ENCODE measurements around the gene SDHB. TPM values are rescaled to one million over a fixed set of nuclear protein-coding genes. Genes with fewer than 3 reads are reported as not detected.

Gene SDHB
- polyA plus RNA-seq, 1 donor (not counting 4 experiments of a cell fraction or from before 2014, with no cell fraction given) = 228 TPM

DNA sequence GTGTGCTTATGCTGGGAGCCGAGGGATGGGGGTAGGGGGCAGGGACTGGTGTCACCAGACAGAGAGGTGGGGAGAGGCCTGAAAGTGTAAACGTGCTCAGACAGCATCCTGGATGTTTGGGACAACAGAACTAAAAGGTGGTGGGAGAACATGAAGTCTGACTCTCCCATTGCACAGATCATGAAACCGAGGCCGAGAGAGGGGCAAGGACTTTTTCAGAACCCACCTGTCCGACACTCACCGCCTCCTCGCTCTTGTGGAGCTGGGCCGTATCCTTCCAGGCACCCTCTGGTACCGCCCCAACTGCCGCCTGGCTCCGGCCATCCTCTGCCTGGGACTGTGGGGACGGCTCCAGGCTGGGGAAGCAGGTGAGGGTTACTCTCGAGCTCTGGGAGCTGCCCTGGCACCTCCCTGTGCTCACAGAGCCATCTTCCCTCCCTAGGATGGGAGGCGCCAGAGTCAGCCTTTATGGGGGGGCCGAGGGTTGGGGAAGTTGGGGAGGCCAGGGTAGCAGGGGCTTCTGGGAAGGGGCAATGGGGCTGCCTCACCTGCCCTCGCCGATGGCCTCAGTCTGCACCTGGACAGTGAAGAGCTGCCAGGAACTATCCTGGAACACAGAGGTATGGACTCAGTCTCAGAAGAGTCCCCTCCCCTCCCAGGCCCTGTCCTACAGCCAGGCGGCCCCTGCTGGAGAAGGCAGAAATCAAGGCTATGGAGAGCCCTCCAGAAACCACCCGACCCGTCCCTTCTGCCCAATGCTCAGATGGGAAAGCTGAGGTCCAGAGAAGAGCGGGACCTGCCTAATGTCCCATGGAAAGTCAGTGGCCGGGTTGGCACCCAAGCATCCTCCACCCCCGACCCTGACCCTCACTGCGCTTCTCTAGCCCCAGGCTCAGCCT is 49.1 kb downstream of the SDHB start:
- H3K9me1 ChIP-seq (ENCODE audit: control insufficient read depth, extremely low read depth, insufficient read depth, low read length) = peaks cover 5% of the 10 kb centered on the region
- FAIRE-seq (no peak), DNase-seq (ENCODE audit: low read depth, low spot score) (no peak)
- no peak overlapping the region for H3K4me3 ChIP-seq (ENCODE audit: control insufficient read depth in 2 of 3, extremely low read depth in 1 of 3, insufficient read depth in 2 of 3, low read depth in 1 of 3, low read length in 3 of 3)
- H3K4me2 ChIP-seq (ENCODE audit: control insufficient read depth, extremely low read depth, insufficient read depth, low read depth, low read length) = no peak overlapping the region
- no peaks in the 10 kb centered on the region for H3K9me3 ChIP-seq (ENCODE audit: control insufficient read depth, low read depth, low read length)
- no peak overlapping the region for H2AFZ ChIP-seq (ENCODE audit: control insufficient read depth, low read length)
- H3K36me3 ChIP-seq (ENCODE audit: control insufficient read depth in 2 of 2, extremely low read depth in 1 of 2, insufficient read depth in 2 of 2, low read length in 2 of 2) = peaks cover 31 to 40% of the 10 kb centered on the region in 2 experiments
- H4K20me1 ChIP-seq (ENCODE audit: control insufficient read depth, extremely low read depth, insufficient read depth, low read length) = peaks cover 7% of the 10 kb centered on the region
- H3K9ac ChIP-seq (ENCODE audit: control insufficient read depth, extremely low read depth, insufficient read depth, low read length) = peak overlapping the region; percentile 61
- peaks cover 8% of the 10 kb centered on the region for H3K79me2 ChIP-seq (ENCODE audit: control insufficient read depth, insufficient read depth, low read length)
- no peaks in the 10 kb centered on the region for H3K27me3 ChIP-seq (ENCODE audit: control insufficient read depth, extremely low read depth, insufficient read depth, low read length)
- dilution Hi-C loops (cut with MboI; ENCODE audit: extremely low pct_ligation_motif_present, low sequenced_read_pairs) = no loop called here
- H3K27ac ChIP-seq (ENCODE audit: control insufficient read depth, insufficient read depth, low read length) = peak overlapping the region; percentile 75
- no peak for TF ChIP-seq EZH2 (IDR thresholded peaks at IDR 0.05; ENCODE audit: low read length)
- TF ChIP-seq, protein P1, sequence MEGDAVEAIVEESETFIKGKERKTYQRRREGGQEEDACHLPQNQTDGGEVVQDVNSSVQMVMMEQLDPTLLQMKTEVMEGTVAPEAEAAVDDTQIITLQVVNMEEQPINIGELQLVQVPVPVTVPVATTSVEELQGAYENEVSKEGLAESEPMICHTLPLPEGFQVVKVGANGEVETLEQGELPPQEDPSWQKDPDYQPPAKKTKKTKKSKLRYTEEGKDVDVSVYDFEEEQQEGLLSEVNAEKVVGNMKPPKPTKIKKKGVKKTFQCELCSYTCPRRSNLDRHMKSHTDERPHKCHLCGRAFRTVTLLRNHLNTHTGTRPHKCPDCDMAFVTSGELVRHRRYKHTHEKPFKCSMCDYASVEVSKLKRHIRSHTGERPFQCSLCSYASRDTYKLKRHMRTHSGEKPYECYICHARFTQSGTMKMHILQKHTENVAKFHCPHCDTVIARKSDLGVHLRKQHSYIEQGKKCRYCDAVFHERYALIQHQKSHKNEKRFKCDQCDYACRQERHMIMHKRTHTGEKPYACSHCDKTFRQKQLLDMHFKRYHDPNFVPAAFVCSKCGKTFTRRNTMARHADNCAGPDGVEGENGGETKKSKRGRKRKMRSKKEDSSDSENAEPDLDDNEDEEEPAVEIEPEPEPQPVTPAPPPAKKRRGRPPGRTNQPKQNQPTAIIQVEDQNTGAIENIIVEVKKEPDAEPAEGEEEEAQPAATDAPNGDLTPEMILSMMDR (optimal IDR thresholded peaks at IDR 0.05 in 1 of 3, IDR thresholded peaks at IDR 0.05 in 1 of 3, conservative IDR thresholded peaks at IDR 0.05 in 1 of 3; ENCODE audit: extremely low read depth in 1 of 3, insufficient read depth in 2 of 3, low read length in 3 of 3) = peak in 1 of 3 experiments; percentile 23
- H3K4me1 ChIP-seq (ENCODE audit: control insufficient read depth, extremely low read depth, insufficient read depth, low read length) = peaks cover 8% of the 10 kb centered on the region

DNA sequence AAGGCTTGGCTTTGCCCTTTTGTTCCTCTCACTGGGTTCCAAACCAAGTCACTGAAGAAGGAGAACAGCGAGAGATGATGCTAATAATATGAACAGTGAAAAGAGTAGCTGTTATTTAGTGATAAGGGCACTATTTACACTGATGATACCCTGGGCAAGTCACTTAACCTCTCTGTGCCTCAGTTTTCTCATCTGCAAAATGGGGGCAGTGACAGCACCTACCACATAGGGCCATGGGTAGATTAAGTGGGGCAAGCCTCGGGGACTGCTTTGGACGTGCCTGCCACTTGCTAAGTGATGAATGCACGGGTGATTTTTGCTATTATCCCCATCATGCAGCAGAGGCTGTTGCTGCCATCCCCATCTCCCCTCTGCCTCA is 51.3 kb downstream of the SDHB start:
- dilution Hi-C loops (cut with MboI; ENCODE audit: extremely low pct_ligation_motif_present, low sequenced_read_pairs) = no loop called here
- Histone ChIP-seq H3K9ac (ENCODE audit: control insufficient read depth, extremely low read depth, insufficient read depth, low read length) (no peak overlapping the region), H3K9me1 (ENCODE audit: control insufficient read depth, extremely low read depth, insufficient read depth, low read length) (peaks cover 5% of the 10 kb centered on the region), H3K79me2 (ENCODE audit: control insufficient read depth, insufficient read depth, low read length) (peaks cover 3% of the 10 kb centered on the region), H3K36me3 (ENCODE audit: control insufficient read depth in 2 of 2, extremely low read depth in 1 of 2, insufficient read depth in 2 of 2, low read length in 2 of 2) (peaks cover 38 to 40% of the 10 kb centered on the region in 2 experiments), H4K20me1 (ENCODE audit: control insufficient read depth, extremely low read depth, insufficient read depth, low read length) (peaks cover 4% of the 10 kb centered on the region), H3K4me3 (ENCODE audit: control insufficient read depth in 2 of 3, extremely low read depth in 1 of 3, insufficient read depth in 2 of 3, low read depth in 1 of 3, low read length in 3 of 3) (no peak overlapping the region), H3K9me3 (ENCODE audit: control insufficient read depth, low read depth, low read length) (no peaks in the 10 kb centered on the region), H2AFZ (ENCODE audit: control insufficient read depth, low read length) (no peak overlapping the region), H3K4me1 (ENCODE audit: control insufficient read depth, extremely low read depth, insufficient read depth, low read length) (peaks cover 13% of the 10 kb centered on the region), H3K27ac (ENCODE audit: control insufficient read depth, insufficient read depth, low read length) (no peak overlapping the region), H3K4me2 (ENCODE audit: control insufficient read depth, extremely low read depth, insufficient read depth, low read depth, low read length) (no peak overlapping the region), H3K27me3 (ENCODE audit: control insufficient read depth, extremely low read depth, insufficient read depth, low read length) (no peaks in the 10 kb centered on the region)
- TF ChIP-seq, protein P1 (optimal IDR thresholded peaks at IDR 0.05 in 1 of 3, IDR thresholded peaks at IDR 0.05 in 1 of 3, conservative IDR thresholded peaks at IDR 0.05 in 1 of 3; ENCODE audit: extremely low read depth in 1 of 3, insufficient read depth in 2 of 3, low read length in 3 of 3) = no peak
- TF ChIP-seq EZH2 (IDR thresholded peaks at IDR 0.05; ENCODE audit: low read length) = no peak
- FAIRE-seq (no peak), DNase-seq (ENCODE audit: low read depth, low spot score) (no peak)

Data from keratinocyte (primary cell).